K562 (cell line): ENCODE data around the gene ADAM10. TPM values are rescaled to one million over a fixed set of nuclear protein-coding genes. Genes with fewer than 3 reads are reported as not detected.

ENCODE experiments used
- ATAC-seq: fragments of 200-7000 bp; cut with Tn5 transposase; 3 replicates; pipeline ENCODE4 v1.9.1; 2020; ENCODE audit warnings: moderate library complexity
- BruUV-seq: library from RNA; stranded (reverse); fragments of 400-500 nt; replicated peaks from 2 replicates; lab custom pipeline; 2021; lab: Mats Ljungman, UMichigan
- CTCF ChIA-PET: fragments of 300-600 bp; formaldehyde crosslinking; extraction: SDS; loops from one replicate; lab custom pipeline; 2021; ENCODE audit warnings: low intra/inter-chr PET ratio; lab: Yijun Ruan, JAX
- POLR2A ChIA-PET: fragments of 300-600, 350-650 bp; sonication (Branson Sonifier 250); formaldehyde crosslinking; extraction: SDS; loops from one replicate; lab custom pipeline; 2021; ENCODE audit warnings: antibody characterized with exemption, inconsistent platforms; lab: Yijun Ruan, JAX
- DNase-seq, 4 experiments: peaks; one replicate each; pipeline versions ENCODE4 v3.0.0 to v3.0.0-alpha.2; 2011 to 2018; ENCODE audit warnings: low spot score in 3 of 4, mixed read lengths in 3 of 4; ENCODE audit errors: extremely low read depth in 1 of 4
- FAIRE-seq: peaks from 2 replicates; lab custom pipeline; 2011; peaks lifted over from hg19 to GRCh38; lab: Jason Lieb, UNC
- H2AFZ ChIP-seq: 2 replicates; pipeline ENCODE4 v1.6.0; 2011; ENCODE audit warnings: low read depth, low read length, control low read depth, inconsistent platforms
- H3K27ac ChIP-seq: fragments of 200-600 bp; 3 replicates; pipeline ENCODE4 v1.8.0; 2011; ENCODE audit warnings: low read depth, mild to moderate bottlenecking, control low read depth, inconsistent platforms, low read length, moderate library complexity, mixed read lengths; ENCODE audit errors: extremely low read depth
- H3K27me3 ChIP-seq, 2 experiments: fragments of 300-600 bp in 1 of 2; 2 replicates in 1 of 2; 3 replicates in 1 of 2; pipeline versions ENCODE4 v1.6.0 to v1.8.0; 2011; ENCODE audit warnings: inconsistent platforms in 2 of 2, low read length in 2 of 2, mild to moderate bottlenecking in 1 of 2, mixed read lengths in 1 of 2, moderate library complexity in 1 of 2; ENCODE audit not compliant: control insufficient read depth in 2 of 2, insufficient read depth in 2 of 2
- H3K36me3 ChIP-seq: fragments of 300-600 bp; 3 replicates; pipeline ENCODE4 v1.8.0; 2011; ENCODE audit warnings: mild to moderate bottlenecking, low read length, inconsistent platforms; ENCODE audit not compliant: control insufficient read depth, insufficient read depth
- H3K4me1 ChIP-seq, 2 experiments: fragments of 200-600 bp in 1 of 2; replicated peaks in 1 of 2; 2 replicates in 1 of 2; 3 replicates in 1 of 2; pipeline versions ENCODE4 v1.5.1 to v1.8.0; 2011; ENCODE audit warnings: inconsistent platforms in 2 of 2, low read length in 2 of 2, mild to moderate bottlenecking in 1 of 2, mixed read lengths in 1 of 2, moderate library complexity in 1 of 2; ENCODE audit not compliant: control insufficient read depth in 2 of 2, insufficient read depth in 2 of 2
- H3K4me2 ChIP-seq: 2 replicates; pipeline ENCODE4 v1.6.1; 2011; ENCODE audit warnings: low read length, control low read depth, inconsistent platforms, mixed read lengths; ENCODE audit not compliant: insufficient read depth
- H3K4me3 ChIP-seq: fragments of 200-600 bp; sonication (generic), shearing (Covaris generic); 2 replicates; pipeline ENCODE4 v1.5.1; 2016; ENCODE audit warnings: control low read depth, inconsistent platforms
- H3K79me2 ChIP-seq: fragments of 200-600 bp; 3 replicates; pipeline ENCODE4 v1.8.0; 2011; ENCODE audit warnings: low read length, inconsistent platforms; ENCODE audit not compliant: control insufficient read depth, insufficient read depth
- H3K9ac ChIP-seq, 2 experiments: 2 replicates each; pipeline versions ENCODE4 v1.6.0 to v1.6.1; 2011; ENCODE audit warnings: low read depth in 2 of 2, low read length in 2 of 2, control low read depth in 1 of 2, inconsistent platforms in 1 of 2, mild to moderate bottlenecking in 1 of 2, mixed read lengths in 1 of 2; ENCODE audit not compliant: insufficient read depth in 1 of 2
- H3K9me1 ChIP-seq: one replicate; pipeline ENCODE4 v1.6.0; 2011; ENCODE audit warnings: inconsistent platforms, mild to moderate bottlenecking, low read length, moderate library complexity; ENCODE audit not compliant: control insufficient read depth, insufficient read depth
- H3K9me3 ChIP-seq: replicated peaks from 2 replicates; pipeline ENCODE4 v1.5.1; 2011; ENCODE audit warnings: low read depth, low read length, inconsistent platforms; ENCODE audit not compliant: control insufficient read depth, insufficient read depth
- H4K20me1 ChIP-seq: replicated peaks from 2 replicates; pipeline ENCODE4 v1.6.1; 2011; ENCODE audit warnings: low read length, inconsistent platforms, mixed read lengths; ENCODE audit not compliant: control insufficient read depth, insufficient read depth
- CBFA2T3 ChIP-seq: fragments of 450-650 bp; IDR thresholded peaks from 2 replicates; pipeline ENCODE4 v1.6.1; 2017
- CREB1 ChIP-seq, 2 experiments: sonication (generic) in 1 of 2; formaldehyde crosslinking in 1 of 2; IDR thresholded peaks; 2 replicates each; pipeline versions ENCODE4 v1.6.1 to v1.8.0; 2012 to 2022; ENCODE audit warnings: inconsistent platforms in 1 of 2, mild to moderate bottlenecking in 1 of 2, missing genetic modification reagents in 1 of 2, moderate library complexity in 1 of 2
- EGR1 ChIP-seq: fragments of 450-650 bp; conservative IDR thresholded peaks from 2 replicates; pipeline ENCODE4 v1.6.1; 2017; ENCODE audit warnings: mild to moderate bottlenecking
- HMG20A ChIP-seq: fragments of 450-650 bp; formaldehyde crosslinking; conservative IDR thresholded peaks from 2 replicates; pipeline ENCODE4 v1.4.0; 2020; ENCODE audit warnings: mild to moderate bottlenecking, mixed read lengths
- KAT7 ChIP-seq: sonication (generic); formaldehyde crosslinking; IDR thresholded peaks from 2 replicates; pipeline ENCODE4 v1.8.0; 2022; ENCODE audit warnings: missing genetic modification reagents, mild to moderate bottlenecking, borderline replicate concordance
- PYGO2 ChIP-seq: fragments of 450-650 bp; IDR thresholded peaks from 2 replicates; pipeline ENCODE4 v1.6.1; 2016; ENCODE audit warnings: mild to moderate bottlenecking, missing genetic modification characterization, moderate library complexity, missing compliant biosample characterization
- SMARCA4 ChIP-seq: fragments of 450-650 bp; IDR thresholded peaks from 2 replicates; pipeline ENCODE4 v1.6.1; 2016
- TEAD1 ChIP-seq, 2 experiments: fragments of 450-650 bp in 1 of 2; sonication (generic) in 1 of 2; formaldehyde crosslinking; IDR thresholded peaks; 2 replicates each; pipeline versions ENCODE4 v1.4.0 to v1.8.0; 2020 to 2022; ENCODE audit warnings: mild to moderate bottlenecking in 2 of 2, missing genetic modification reagents in 1 of 2
- WGBS: fragments of 100-300 bp; shearing (Covaris generic); methylation state at CpG from one replicate; pipeline ENCODE4 v1.1.6; 2016; ENCODE audit warnings: low coverage, mixed read lengths; ENCODE audit not compliant: insufficient coverage; ENCODE audit errors: missing lambda C conversion rate; 5-methylcytosine and 5-hydroxymethylcytosine counted together
- in situ Hi-C: fragments of 300-500 bp; cut with MboI; formaldehyde crosslinking; loops from 4 replicates; pipeline ENCODE4 v1.15.0; 2018; ENCODE audit warnings: inconsistent platforms, mixed read lengths
- intact Hi-C: fragments of 100-400 bp; cut with micrococcal nuclease; formaldehyde crosslinking; loops from 2 replicates; pipeline ENCODE4 v1.14.2; 2022
- polyA plus RNA-seq, 8 experiments: library from polyadenylated mRNA; depleted of rRNA in 4 of 8; stranded (reverse) in 5 of 8; unstranded in 3 of 8; fragments of >200 nt; fragmentation: Nextera tagmentation in 2 of 8; fragmentation: Illumina TruSeq in 1 of 8; extraction: Ambion mirVana in 2 of 8; extraction: Trizol in 1 of 8; gene quantifications; 2 replicates each; pipeline versions ENCODE4 v1.2.1 to v1.2.3, GENCODE V29; 2011 to 2014; ENCODE audit warnings: inconsistent platforms in 1 of 8, missing spikeins in 1 of 8
- total RNA-seq, 7 experiments: library from RNA; depleted of rRNA in 6 of 7; stranded (reverse); fragments of >200 nt in 6 of 7; fragmentation: Illumina TruSeq in 2 of 7; extraction: Trizol in 2 of 7; gene quantifications; 2 replicates each; pipeline versions ENCODE4 v1.2.1 to v1.2.3, GENCODE V29; 2011 to 2021; ENCODE audit warnings: low replicate concordance in 1 of 7
- TF ChIP-seq, protein P1 (sequence below): sonication (generic); formaldehyde crosslinking; IDR thresholded peaks from 2 replicates; pipeline ENCODE4 v1.8.0; 2022; ENCODE audit warnings: missing genetic modification reagents, mild to moderate bottlenecking, borderline replicate concordance

Gene ADAM10
- total and polyA plus RNA-seq, 9 of the 15 experiments (the other 6 are each of a cell fraction or from before 2014, with no cell fraction given): 11.9 to 152 (median 57.3) TPM

DNA sequence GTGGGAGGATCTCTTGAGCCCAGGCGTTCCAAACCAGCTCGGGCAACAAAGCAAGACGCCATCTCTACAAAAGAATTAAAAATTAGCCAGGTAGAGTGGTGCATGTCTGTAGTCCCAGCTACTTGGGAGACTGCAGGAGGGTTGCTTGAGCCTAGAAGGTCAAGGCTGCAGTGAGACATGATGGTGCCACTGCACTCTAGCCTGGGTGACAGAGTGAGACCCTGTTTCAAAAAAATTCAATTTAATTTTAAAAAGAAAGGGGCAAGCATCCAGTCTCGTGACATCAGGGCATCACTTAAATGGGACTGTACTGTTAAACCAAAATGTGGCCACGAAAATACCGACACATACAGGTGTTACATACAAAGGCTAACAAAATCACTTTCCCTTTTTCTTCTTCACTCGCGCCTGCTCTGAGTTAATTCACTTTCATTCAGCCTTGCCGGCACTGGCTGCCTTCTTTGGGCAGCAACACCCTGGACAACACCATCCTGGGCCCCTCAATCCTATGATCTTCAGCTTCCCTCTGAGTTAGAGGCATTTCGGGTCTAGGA, 196.1 kb downstream of the ADAM10 start (continued):
- TF ChIP-seq, protein P1, sequence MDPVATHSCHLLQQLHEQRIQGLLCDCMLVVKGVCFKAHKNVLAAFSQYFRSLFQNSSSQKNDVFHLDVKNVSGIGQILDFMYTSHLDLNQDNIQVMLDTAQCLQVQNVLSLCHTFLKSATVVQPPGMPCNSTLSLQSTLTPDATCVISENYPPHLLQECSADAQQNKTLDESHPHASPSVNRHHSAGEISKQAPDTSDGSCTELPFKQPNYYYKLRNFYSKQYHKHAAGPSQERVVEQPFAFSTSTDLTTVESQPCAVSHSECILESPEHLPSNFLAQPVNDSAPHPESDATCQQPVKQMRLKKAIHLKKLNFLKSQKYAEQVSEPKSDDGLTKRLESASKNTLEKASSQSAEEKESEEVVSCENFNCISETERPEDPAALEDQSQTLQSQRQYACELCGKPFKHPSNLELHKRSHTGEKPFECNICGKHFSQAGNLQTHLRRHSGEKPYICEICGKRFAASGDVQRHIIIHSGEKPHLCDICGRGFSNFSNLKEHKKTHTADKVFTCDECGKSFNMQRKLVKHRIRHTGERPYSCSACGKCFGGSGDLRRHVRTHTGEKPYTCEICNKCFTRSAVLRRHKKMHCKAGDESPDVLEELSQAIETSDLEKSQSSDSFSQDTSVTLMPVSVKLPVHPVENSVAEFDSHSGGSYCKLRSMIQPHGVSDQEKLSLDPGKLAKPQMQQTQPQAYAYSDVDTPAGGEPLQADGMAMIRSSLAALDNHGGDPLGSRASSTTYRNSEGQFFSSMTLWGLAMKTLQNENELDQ: no peak
- TF ChIP-seq CBFA2T3 (no peak), SMARCA4 (no peak), PYGO2 (tag) (no peak), TEAD1 (CRISPR knock-in tag; IDR thresholded peaks at IDR 0.05) (no peak)
- TF ChIP-seq, all 486 proteins: peak for 0

DNA sequence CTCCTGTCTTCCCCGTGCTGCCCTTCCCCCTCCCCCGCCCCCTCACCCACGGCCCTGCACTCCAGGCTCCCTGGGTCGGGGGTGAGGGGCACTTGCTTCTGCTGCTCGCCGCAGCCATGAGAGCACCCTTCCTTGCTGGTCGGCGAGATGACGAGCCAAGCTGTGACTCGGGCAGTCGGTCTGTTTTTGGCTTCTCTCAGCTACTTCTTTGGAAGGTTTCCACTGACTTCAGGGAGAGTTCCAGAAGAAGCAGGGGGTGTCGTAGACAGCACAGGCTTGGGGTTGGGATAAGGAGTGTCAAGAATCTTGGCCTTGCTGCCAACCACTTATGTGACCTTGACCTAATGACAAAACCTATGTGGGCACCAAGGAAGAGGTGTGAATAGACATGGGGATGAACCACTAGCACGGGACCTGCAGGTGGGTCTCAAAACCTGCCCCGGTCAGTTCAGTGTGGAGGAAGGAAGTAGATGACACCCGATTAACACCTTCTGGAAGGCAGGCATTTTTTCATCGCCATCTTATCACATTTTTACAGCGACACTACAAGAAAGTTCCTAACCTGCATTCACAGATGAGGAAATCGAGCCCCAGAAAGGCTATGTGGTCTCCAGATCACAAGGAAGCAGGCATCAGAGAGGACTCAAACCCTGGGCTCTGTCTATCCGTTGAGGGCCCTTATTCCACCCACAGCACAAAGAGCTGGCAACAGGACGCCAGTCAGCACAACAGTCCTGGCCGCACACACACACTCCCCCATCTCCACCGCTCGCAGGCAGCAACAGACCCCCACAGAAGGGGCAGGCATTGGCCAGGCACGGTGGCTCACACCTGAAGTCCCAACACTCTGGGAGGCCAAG, 196.8 kb downstream of the ADAM10 start:
- Histone ChIP-seq H3K36me3 (no peaks in the 10 kb centered on the region), H3K27me3 (no peaks in the 10 kb centered on the region), H3K4me3 (no peak overlapping the region), H3K9ac (peak overlapping the region; percentile 60 to 78; a peak in 2 of 4 replicates), H3K4me2 (peak overlapping the region; percentile 65), H4K20me1 (no peaks in the 10 kb centered on the region), H2AFZ (peak overlapping the region; percentile 99), H3K4me1 (peaks cover 28 to 39% of the 10 kb centered on the region in 2 experiments), H3K27ac (peak overlapping the region; percentile 75; the same call in 2 of the 3 replicates), H3K9me3 (no peaks in the 10 kb centered on the region), H3K9me1 (no peaks in the 10 kb centered on the region), H3K79me2 (no peaks in the 10 kb centered on the region)
- POLR2A ChIA-PET: no interaction called here
- no TSS peak for BruUV-seq
- no peak for ATAC-seq
- 79% methylated on average over 17 of the region's 24 CpGs for WGBS
- intact Hi-C loops (no loop called here), in situ Hi-C loops (no loop called here)
- CTCF ChIA-PET: no interaction called here
- no peak for FAIRE-seq
- DNase-seq: peak in 1 of 4 experiments; percentile 42
- TF ChIP-seq HMG20A (CRISPR knock-in tag) (no peak), EGR1 (peak; percentile 75), CREB1 (IDR thresholded peaks at IDR 0.05) (no peak), CREB1 (CRISPR knock-in tag; IDR thresholded peaks at IDR 0.05) (0 out of 2 replicates have a peak, but pooled peaks have one; percentile 16), KAT7 (peak; percentile 84; the same call in 1 of the 2 replicates)
